Endothelial cell of umbilical vein (primary cell): ENCODE results near the gene WFIKKN1. TPM values are rescaled to one million over a fixed set of nuclear protein-coding genes. Genes with fewer than 3 reads are reported as not detected.

Experiments
- BruUV-seq: library from RNA; stranded (reverse); fragments of 400-500 nt; replicated peaks from 2 replicates; lab custom pipeline; 2021; lab: Mats Ljungman, UMichigan
- CTCF ChIA-PET: fragments of 300-600, 350-600 bp; sonication (Branson Sonifier 250); formaldehyde crosslinking; loops from one replicate; lab custom pipeline; 2021; ENCODE audit warnings: antibody characterized with exemption, inconsistent platforms; lab: Charles Lee
- POLR2A ChIA-PET: fragments of 300-600, 350-600 bp; sonication (Branson Sonifier 250); formaldehyde crosslinking; loops from one replicate; lab custom pipeline; 2021; ENCODE audit warnings: antibody characterized with exemption, inconsistent platforms; lab: Charles Lee
- DNase-seq: peaks from one replicate; pipeline ENCODE4 v3.0.0-alpha.2; 2011; ENCODE audit warnings: low read depth, low spot score
- FAIRE-seq: peaks from 2 replicates; lab custom pipeline; 2011; peaks lifted over from hg19 to GRCh38; lab: Jason Lieb, UNC
- H2AFZ ChIP-seq: 2 replicates; pipeline ENCODE4 v1.6.0; 2012; ENCODE audit warnings: low read depth, low read length, control low read depth, inconsistent platforms
- H3K27ac ChIP-seq: 2 replicates; pipeline ENCODE4 v1.5.1; 2011; ENCODE audit warnings: low read depth, mild to moderate bottlenecking, control low read depth, low read length, moderate library complexity; ENCODE audit not compliant: insufficient read depth
- H3K27me3 ChIP-seq, 2 experiments: 2 replicates each; pipeline versions ENCODE4 v1.6.0 to v1.6.1; 2011; ENCODE audit warnings: low read length in 2 of 2, mixed read lengths in 1 of 2; ENCODE audit not compliant: control insufficient read depth in 2 of 2, insufficient read depth in 2 of 2
- H3K36me3 ChIP-seq, 2 experiments: 2 replicates in 1 of 2; 3 replicates in 1 of 2; pipeline ENCODE4 v1.5.1; 2011; ENCODE audit warnings: low read length in 2 of 2, mild to moderate bottlenecking in 1 of 2, moderate library complexity in 1 of 2; ENCODE audit not compliant: control insufficient read depth in 2 of 2, insufficient read depth in 2 of 2; ENCODE audit errors: extremely low read depth in 1 of 2
- H3K4me1 ChIP-seq: 3 replicates; pipeline ENCODE4 v1.5.1; 2011; ENCODE audit warnings: mild to moderate bottlenecking, low read length; ENCODE audit not compliant: control insufficient read depth, insufficient read depth; ENCODE audit errors: extremely low read depth
- H3K4me2 ChIP-seq: 2 replicates; pipeline ENCODE4 v1.6.1; 2011; ENCODE audit warnings: low read length, control low read depth, mixed read lengths; ENCODE audit not compliant: insufficient read depth
- H3K4me3 ChIP-seq, 3 experiments: fragments of 200-600 bp in 1 of 3; sonication (generic), shearing (Covaris generic) in 1 of 3; replicated peaks in 1 of 3; 2 replicates each; pipeline ENCODE4 v1.5.1; 2011 to 2016; ENCODE audit warnings: control low read depth in 3 of 3, low read length in 3 of 3, mild to moderate bottlenecking in 2 of 3, inconsistent platforms in 1 of 3, low read depth in 1 of 3, moderate library complexity in 1 of 3; ENCODE audit not compliant: insufficient read depth in 1 of 3
- H3K79me2 ChIP-seq: 2 replicates; pipeline ENCODE4 v1.6.0; 2012; ENCODE audit warnings: low read length, inconsistent platforms; ENCODE audit not compliant: control insufficient read depth, insufficient read depth
- H3K9ac ChIP-seq: replicated peaks from 2 replicates; pipeline ENCODE3; 2011; ENCODE audit warnings: low read length, control low read depth; ENCODE audit not compliant: insufficient read depth; ENCODE audit errors: extremely low read depth
- H3K9me1 ChIP-seq: replicated peaks from 3 replicates; pipeline ENCODE4 v1.6.0; 2011; ENCODE audit warnings: mild to moderate bottlenecking, low read length; ENCODE audit not compliant: control insufficient read depth, insufficient read depth; ENCODE audit errors: extremely low read depth
- H3K9me3 ChIP-seq: replicated peaks from 2 replicates; pipeline ENCODE4 v1.5.1; 2012; ENCODE audit warnings: low read length, inconsistent platforms; ENCODE audit not compliant: control insufficient read depth, insufficient read depth
- H4K20me1 ChIP-seq: replicated peaks from 2 replicates; pipeline ENCODE3; 2011; ENCODE audit warnings: mild to moderate bottlenecking, low read length; ENCODE audit not compliant: control insufficient read depth, insufficient read depth; ENCODE audit errors: extremely low read depth
- CTCF ChIP-seq, 2 donors: IDR thresholded peaks; 1 replicate in 1 of 2; 2 replicates in 1 of 2; pipeline ENCODE4 v1.5.1; 2011; ENCODE audit warnings: low read length in 2 of 2, mild to moderate bottlenecking in 2 of 2, moderate library complexity in 2 of 2, control low read depth in 1 of 2, inconsistent platforms in 1 of 2, low read depth in 1 of 2; ENCODE audit not compliant: insufficient read depth in 1 of 2; ENCODE audit errors: extremely low read depth in 1 of 2
- FOS ChIP-seq: IDR thresholded peaks from 2 replicates; pipeline ENCODE4 v1.6.1; 2011; ENCODE audit warnings: mild to moderate bottlenecking, low read length, moderate library complexity, borderline replicate concordance; ENCODE audit not compliant: insufficient read depth
- GATA2 ChIP-seq: IDR thresholded peaks from 2 replicates; pipeline ENCODE4 v1.7.0; 2011; ENCODE audit warnings: low read depth, mild to moderate bottlenecking, moderate library complexity, mixed read lengths, low read length; ENCODE audit not compliant: insufficient read length, insufficient read depth
- JUN ChIP-seq: IDR thresholded peaks from 2 replicates; pipeline ENCODE4 v1.6.1; 2011; ENCODE audit warnings: borderline replicate concordance, low read depth; ENCODE audit not compliant: insufficient read length, insufficient read depth
- POLR2A ChIP-seq: IDR thresholded peaks from 2 replicates; pipeline ENCODE4 v1.6.1; 2012; ENCODE audit warnings: low read depth, mild to moderate bottlenecking, control low read depth, low read length
- POLR2AphosphoS5 ChIP-seq: IDR thresholded peaks from 2 replicates; pipeline ENCODE4 v1.6.1; 2012; ENCODE audit warnings: low read depth, mild to moderate bottlenecking, control low read depth, low read length, moderate library complexity; ENCODE audit not compliant: insufficient read depth
- dilution Hi-C: fragments of 300-500 bp; cut with MboI; formaldehyde crosslinking; loops from one replicate; pipeline ENCODE4 v1.15.0; 2019; ENCODE audit warnings: low sequenced_read_pairs; ENCODE audit not compliant: extremely low pct_ligation_motif_present
- intact Hi-C: fragments of 100-400 bp; cut with micrococcal nuclease; formaldehyde crosslinking; loops from one replicate; pipeline ENCODE4 v1.10.0; 2022
- polyA plus RNA-seq, 4 experiments: library from polyadenylated mRNA; depleted of rRNA in 3 of 4; stranded (reverse) in 3 of 4; unstranded in 1 of 4; fragments of >200 nt; gene quantifications; 2 replicates each; pipeline versions ENCODE4 v1.2.1 to v1.2.3, GENCODE V29; 2011 to 2012; ENCODE audit warnings: missing spikeins in 1 of 4
- total RNA-seq: library from RNA; stranded (reverse); gene quantifications from 2 replicates; pipeline ENCODE4 v1.2.3, GENCODE V29; 2021
- TF ChIP-seq, protein P1 (sequence below): IDR thresholded peaks from 2 replicates; pipeline ENCODE4 v1.6.1; 2011; ENCODE audit not compliant: insufficient read depth, insufficient read length

WFIKKN1 gene
- total and polyA plus RNA-seq, 2 donors (not counting 3 experiments of a cell fraction or from before 2014, with no cell fraction given) = 0.06 to 0.40 TPM

DNA sequence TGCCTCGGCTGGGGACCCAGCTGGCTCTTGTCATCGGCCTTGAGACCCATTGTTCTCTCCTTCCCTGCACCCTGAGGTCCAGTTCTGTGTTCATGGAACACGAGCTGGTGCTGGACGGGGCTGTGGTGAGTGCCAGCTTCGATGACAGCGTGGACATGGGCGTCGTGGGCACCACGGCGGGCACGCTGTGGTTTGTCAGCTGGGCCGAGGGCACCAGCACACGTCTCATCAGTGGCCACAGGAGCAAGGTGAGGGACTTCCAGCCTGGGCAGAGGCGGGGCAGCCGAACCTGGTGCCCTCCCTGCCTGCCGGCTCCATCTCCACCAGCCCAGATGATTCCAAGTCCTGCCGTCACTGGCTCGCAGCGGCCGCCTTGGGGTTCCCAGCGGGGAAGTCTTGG, 31.8 kb downstream of the WFIKKN1 start:
- DNase-seq = no peak
- TF ChIP-seq POLR2AphosphoS5 (no peak), CTCF (IDR thresholded peaks at IDR 0.05; ENCODE audit: extremely low read depth in 1 of 2, insufficient read depth in 1 of 2, low read depth in 1 of 2, low read length in 2 of 2) (no peak), POLR2A (no peak), JUN (no peak), GATA2 (no peak), FOS (no peak)
- TF ChIP-seq, protein P1, sequence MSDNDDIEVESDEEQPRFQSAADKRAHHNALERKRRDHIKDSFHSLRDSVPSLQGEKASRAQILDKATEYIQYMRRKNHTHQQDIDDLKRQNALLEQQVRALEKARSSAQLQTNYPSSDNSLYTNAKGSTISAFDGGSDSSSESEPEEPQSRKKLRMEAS = no peak
- BruUV-seq = no TSS peak
- Histone ChIP-seq H4K20me1 (no peaks in the 10 kb centered on the region), H3K27me3 (no peaks in the 10 kb centered on the region), H3K9me3 (no peaks in the 10 kb centered on the region), H3K9me1 (no peaks in the 10 kb centered on the region), H3K9ac (no peak overlapping the region), H3K4me2 (no peak overlapping the region), H3K27ac (no peak overlapping the region), H3K36me3 (peaks cover 0 to 3% of the 10 kb centered on the region in 2 experiments), H3K4me1 (no peaks in the 10 kb centered on the region), H2AFZ (no peak overlapping the region), H3K4me3 (no peak overlapping the region), H3K79me2 (no peaks in the 10 kb centered on the region)
- dilution Hi-C loops (no loop called here), intact Hi-C loops (no loop called here)
- no peak for FAIRE-seq
- POLR2A ChIA-PET = no interaction called here
- CTCF ChIA-PET = interaction anchor here (0.7 to 1.4 kb wide), 2 partner anchors 24 to 26 kb away, joined by 3 read pairs; partner anchors contain the start of gene METTL26
